M059J (cell line): ENCODE data around the gene STARD7. TPM values are rescaled to one million over a fixed set of nuclear protein-coding genes. Genes with fewer than 3 reads are reported as not detected.
A peak's percentile ranks its signal among the peaks of the same experiment; 100 is the strongest.
"Not testable (repeated sequence)": the region's sequence is repeated elsewhere in the genome, so short reads cannot be mapped to it uniquely, and the experiment has no call there.

ENCODE experiments used
- DNase-seq: peaks from one replicate; pipeline ENCODE4 v3.0.0-alpha.2; 2012; ENCODE audit warnings: low read depth
- total RNA-seq: library from RNA; depleted of rRNA; stranded (reverse); fragments of >200 nt; shearing (Covaris generic); gene quantifications from 2 replicates; pipeline ENCODE4 v1.2.3, GENCODE V29; 2014; rRNA removed

STARD7 gene, protein sequence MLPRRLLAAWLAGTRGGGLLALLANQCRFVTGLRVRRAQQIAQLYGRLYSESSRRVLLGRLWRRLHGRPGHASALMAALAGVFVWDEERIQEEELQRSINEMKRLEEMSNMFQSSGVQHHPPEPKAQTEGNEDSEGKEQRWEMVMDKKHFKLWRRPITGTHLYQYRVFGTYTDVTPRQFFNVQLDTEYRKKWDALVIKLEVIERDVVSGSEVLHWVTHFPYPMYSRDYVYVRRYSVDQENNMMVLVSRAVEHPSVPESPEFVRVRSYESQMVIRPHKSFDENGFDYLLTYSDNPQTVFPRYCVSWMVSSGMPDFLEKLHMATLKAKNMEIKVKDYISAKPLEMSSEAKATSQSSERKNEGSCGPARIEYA
- 134 and 160 TPM in 2 replicates for total RNA-seq

DNA sequence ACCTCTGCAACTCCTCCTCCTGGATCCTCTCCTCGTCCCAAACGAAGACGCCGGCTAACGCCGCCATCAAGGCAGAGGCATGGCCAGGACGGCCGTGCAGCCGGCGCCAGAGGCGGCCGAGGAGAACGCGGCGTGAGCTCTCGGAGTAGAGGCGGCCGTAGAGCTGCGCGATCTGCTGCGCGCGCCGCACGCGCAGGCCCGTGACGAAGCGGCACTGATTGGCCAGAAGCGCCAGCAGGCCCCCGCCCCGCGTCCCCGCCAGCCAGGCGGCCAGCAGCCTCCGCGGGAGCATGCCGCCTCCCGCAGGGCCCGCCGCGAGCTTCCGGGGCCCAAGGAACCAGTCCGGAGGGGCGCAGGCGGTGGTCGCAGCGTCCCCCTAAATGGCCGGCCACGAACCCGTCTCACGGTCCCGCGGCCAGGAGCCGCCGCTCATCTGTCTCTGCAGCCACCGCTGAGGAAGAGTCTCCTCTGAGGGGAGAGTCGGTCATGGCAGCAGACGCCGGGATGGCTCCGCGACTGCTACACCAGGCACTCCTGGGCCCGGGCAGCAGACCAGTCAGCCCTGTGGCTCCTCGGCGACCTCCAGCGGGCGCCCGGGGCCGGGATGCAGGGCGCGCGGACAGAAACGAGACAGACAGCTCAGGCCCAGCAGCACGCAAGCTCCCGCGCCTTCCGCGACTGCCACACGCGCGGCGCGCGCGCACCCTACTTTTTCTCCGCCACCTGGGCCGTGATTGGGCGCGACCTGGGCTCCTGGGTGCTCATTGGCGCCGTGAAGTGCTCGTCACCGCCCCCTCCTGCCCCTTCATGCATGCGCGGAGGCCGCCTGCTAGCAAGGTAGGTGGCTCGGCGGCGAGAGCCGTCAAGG lies at the start of gene STARD7:
Gene STARD7 (minus strand): TSS at position 685 of the 868 bp plus-strand sequence. CDS start 393 bp downstream, at position 292.
- DNase-seq, result peak; percentile 95

DNA sequence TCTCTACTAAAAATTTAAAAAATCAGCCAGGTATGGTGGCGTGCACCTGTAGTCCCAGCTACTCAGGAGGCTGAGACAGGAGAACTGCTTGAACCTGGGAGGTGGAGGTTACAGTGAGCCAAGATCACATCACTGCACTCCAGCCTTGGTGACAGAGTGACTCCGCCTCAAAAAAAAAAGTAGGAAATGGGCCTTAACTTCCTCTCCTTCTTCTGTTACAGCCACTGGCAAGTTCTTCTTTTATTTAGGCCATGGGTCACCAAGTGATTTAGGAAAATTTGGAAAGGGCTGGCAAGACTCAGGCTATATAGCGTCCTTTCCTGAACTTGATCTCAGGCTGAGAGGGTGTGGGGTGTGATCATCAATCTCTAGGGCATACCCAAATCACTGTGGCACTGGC lies 49.1 kb upstream of the STARD7 start:
- DNase-seq, result not testable (repeated sequence)

DNA sequence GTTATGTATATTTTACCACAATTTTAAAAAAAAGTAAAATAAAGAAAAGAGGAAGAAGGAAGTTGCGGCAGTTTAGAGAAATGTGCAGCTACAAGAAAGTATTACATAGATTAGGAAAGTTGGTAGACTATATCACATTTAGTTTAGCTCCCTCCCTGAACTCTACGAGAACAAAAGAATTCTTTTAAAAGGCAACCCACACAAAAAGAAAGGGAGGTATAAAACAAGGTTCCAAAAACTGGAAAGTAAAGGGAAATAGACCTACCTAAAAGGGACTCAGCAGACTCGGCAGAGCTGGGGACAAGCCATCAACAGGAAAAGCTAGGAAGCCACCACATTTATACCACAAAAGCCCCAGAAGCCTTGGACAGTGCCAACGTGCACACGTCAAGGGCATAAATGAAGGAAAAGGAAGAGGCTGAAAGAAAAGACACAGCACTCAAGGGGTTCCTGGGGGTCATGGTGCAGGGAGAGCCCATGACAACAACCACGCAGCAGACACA lies 48.0 kb upstream of the STARD7 start:
- no peak for DNase-seq

DNA sequence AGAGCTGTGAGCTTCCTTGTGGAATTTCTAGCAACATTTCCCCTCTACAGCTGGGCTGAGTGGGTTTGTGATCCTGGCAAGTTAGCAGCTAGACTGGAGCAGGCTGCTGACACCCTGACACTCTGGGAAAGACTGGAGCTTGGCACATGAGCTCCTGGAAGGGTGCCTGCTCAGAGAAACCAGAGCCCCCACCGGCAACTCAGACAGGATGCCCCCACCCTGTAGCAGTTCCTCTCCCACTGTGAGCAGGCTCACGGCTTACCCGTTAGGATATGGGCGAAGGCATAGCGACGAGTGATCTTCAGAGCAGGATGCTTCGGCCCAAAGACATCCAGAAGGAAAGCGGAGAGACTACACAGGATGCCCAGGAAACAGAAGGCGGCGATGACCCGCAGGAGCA lies 45.9 kb upstream of the STARD7 start:
- DNase-seq, result no peak

DNA sequence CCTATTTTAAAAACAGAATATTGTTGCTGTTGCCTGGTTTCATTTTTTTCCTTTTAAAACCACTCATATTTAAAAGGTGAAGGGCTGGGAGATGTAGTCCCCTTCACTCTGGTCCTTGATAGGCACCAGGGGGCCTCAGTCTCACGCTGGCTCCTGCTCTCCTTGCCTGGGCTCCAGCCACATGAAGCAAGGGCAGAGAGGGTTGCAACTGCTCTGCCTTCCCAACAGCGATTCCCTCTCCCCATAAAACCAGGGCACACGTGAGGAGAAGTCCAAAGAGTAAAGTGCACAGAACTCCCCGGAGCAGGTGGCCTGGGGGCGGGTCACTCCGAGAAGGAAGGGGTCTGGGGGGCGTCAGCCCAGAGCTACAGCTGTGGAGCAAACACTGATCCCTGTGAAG lies 44.4 kb upstream of the STARD7 start:
- no peak for DNase-seq

DNA sequence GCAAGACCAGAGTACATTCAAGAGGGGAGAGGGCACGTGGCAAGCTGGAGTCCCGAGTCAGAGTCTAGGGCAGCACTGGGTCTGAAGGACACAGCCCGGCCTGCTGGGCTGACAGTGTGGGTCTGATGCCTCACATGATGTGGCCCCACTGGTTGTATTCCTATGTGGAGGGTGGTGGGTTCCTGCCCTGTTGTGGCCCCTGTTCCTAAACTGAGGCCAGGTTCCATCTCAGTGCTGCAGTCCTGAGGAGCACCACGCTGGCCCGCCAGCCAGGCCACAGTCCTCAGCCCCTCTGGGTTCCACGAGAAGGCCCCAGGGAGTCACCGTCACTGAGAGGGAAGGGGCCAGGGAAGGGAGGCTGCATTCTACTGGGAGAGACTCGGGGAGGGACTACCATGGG lies 43.9 kb upstream of the STARD7 start:
- DNase-seq, result no peak

DNA sequence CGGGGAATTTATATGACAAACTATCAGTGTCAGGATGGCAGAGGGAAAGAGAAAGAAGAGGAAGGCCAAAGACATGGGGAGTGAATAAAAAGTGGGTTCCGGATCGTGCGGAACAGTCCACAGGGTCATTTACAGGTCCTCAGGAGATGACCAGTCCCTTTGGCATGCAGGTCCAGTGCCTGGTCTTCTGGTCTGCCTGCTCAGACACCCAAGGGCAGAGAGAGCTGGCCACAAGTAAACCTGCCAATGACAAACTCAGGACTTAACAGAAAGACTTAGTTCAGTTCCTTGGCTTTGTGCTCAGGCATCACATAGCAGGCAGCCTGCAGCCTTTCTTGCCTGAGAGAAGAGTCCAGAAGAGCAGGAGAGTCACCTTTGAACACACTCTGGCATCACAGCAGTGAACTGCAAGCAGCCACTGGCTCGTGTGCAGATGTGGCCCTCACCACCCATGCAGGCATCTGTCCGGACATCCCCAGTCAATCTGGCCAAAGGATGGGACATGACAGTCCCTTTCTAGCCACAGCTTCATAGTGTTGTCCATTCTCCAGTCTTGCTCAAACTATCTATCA lies 43.2 kb upstream of the STARD7 start:
- peak; percentile 98 for DNase-seq

DNA sequence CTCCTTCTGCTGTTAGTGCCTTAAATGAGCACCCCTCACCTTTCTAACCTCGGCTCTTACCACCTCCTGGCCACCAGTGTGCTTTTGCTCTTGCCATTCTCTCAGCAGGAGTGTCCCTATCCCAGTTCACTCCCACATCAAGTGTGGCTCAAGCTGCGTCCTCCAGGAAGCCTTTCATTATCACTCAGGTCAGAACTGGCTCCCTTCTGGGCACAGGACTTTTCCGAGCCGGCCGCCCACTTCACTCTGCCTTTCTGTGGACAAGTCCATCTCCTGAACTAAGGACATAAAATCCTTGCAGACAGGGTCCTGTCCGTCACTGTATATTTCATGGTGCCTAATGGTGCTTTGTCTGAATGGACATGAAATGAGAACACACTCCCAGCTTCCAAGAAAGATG lies 41.6 kb upstream of the STARD7 start:
- DNase-seq, result no peak

DNA sequence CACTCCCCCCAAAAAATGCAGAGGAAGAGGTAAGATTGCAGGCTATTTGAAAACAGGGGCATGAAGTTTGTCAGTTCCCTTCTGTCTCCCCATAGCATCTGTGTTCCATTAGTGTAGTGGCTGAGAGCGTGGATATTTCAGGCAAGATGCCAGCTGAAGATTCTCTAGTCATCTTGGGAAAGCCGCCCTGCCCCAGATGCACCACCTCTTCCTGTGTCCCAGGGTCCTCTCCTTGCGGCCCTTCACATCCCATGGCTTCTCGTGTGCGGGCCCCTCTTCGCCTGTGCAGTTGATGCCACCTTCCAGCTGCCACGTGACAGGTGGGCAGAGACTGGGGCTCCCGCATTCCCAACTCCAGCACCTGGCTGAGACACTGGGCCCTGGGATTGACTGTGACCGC lies 41.0 kb upstream of the STARD7 start:
- DNase-seq, result no peak

DNA sequence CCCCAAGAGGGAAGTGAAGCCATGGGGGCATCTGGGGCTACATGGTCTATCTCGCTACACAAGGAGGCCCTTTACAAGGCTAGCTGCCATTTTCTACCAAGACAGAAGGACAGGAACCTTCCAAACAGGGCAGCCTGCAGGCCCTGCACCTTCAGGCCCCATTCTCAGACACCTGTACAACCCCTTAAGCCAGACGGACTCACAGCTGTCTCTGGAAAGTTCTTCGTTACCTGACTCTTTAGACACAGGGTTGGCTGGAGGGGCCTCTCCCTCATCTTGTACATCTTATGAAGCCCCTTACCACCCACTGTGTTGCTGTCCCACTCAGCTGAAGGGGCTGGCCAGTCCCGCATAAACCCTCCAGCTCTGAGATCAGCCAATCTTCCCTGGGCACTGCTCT lies 40.0 kb upstream of the STARD7 start:
- no peak for DNase-seq

DNA sequence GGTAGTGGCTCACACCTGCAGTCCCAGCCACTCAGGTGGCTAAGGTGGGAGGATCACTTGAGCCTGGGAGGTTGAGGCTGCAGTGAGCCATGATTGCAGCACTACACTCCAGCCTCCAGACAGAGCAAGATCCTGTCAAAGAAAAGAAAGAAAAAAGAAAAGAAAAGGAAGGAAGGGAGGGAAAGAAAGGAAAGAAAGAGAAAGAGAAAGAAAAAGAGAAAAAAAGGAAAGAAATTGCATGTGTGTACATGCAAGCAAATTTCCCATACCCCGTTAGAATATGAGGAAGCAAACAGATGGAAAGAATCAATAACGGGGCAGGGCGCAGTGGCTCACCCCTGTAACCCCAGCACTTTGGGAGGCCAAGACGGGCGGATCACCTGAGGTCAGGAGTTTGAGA lies 39.3 kb upstream of the STARD7 start:
- DNase-seq, result no peak

DNA sequence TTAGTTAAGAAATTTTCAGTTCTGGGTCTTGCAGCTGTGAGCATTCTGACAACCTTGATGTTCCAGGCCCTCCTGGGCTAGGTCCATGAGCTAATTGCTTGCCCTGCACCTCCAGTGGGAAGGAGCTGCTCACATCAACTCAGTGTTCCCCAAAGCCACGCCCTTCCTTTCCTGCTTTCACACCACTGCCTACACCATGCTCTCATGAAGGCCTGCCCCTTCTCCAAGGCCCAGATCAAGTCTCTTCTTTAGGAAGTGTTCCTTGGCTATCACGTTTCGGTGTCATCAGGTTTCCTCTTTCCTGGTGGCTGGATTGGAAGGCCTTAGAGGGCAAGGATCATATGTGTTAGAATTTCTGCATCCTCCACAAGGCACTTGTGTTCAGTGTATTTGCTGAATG lies 38.4 kb upstream of the STARD7 start:
- no peak for DNase-seq

DNA sequence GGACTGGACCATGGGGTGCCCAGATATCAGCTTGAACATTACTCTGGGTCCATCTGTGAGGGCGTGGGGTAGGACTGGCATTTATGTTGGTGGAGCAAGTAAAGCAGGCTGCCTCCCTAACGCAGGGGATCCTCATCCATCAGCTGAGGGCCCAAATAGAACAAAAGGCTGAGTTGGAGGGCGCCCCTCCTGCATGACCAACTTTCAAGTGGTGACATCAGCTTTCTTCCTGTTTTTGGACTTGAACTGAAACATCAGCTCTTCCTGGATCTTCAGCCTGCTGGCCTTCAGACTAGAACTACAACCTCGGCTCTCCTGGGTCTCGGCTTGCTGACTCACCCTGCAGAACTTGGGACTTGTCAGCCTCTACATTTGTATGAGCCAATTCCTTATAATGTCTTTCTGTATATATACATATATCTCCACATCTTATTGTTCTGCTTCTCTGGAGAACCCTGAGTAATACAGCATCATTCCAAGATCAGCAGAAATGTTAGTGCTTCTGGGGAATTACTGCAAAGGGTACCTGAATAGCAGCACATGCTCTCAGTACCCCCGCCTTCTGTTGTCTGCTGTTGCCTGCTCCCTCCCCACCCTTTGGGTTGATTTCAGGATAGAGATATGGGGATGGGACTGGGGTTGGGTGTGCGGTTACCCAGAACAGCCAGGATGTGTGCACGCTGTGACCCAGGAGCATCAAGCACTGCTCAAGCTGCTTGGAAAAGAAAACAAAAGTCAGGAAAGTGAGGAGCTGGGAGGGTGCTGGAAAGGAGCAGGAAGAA lies 37.2 kb upstream of the STARD7 start:
- peak; percentile 25 for DNase-seq

DNA sequence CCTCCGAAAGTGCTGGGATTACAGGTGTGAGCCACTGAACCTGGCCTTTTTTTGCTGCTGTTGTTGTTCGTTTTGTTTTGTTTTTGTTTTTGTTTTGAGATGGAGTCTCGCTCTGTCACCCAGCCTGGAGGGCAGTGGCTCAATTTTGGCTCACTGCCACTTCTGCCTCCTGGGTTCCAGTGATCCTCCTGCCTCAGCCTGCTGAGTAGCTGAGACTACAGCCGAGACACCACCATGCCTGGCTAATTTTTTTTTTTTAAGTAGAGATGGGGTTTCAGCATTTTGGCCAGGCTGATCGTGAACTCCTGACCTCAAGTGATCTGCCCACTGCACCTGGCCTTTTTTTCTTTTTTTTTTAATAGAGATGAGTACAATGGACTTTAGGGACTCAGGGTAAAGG lies 35.2 kb upstream of the STARD7 start:
- no peak for DNase-seq

DNA sequence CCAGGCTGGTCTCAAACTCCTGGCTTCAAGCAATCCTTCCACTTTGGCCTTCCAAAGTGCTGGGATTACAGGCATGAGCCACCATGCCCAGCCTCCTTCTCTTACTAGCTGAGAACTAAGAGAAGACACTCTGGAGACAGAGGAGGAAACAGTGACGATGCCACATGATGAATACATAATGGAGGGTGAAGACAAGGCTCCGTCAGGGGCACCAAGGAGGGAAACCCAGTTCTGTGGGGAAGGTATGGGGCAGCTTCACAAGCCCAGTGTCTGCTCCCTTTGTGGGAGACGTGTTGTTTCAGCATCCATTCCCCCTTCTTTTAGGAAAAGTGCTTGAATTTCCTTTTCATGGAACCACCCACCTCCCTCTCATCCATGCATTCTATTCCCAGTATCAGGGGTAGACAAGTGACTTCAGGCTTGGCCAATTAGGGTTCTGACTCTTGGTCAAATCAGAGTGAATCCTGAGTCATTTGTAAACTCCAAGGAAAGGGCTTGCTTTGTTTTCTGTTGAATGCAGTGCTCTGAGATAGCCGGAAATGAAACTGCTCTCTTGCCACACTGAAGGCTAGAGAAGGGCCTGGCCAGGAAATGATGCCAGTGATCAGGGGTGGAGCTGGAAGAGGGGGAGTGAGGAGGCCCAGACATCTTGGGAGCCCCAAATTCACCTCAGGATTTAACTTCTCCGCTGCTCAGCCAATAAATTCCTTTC lies 33.4 kb upstream of the STARD7 start:
- DNase-seq, result peak; percentile 93

DNA sequence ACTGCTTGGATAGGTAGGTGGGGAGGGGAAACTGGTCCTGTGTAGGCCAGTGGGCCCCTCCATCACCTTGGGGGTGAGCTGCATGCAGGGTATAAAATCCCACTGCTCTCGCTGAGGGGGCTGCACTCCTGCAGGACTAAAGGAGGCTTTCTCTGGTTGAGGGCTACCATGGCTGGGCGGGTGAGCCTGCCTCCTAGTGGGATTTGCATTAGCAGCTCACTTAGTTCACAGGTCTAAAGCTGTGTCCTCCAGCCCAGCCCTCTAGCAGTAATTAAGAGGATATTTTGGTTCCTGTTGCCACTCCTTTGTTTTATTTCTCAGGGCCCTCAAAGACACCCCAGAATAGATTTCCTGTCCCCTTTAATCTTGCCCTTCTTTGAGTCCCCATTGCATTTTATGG lies 32.6 kb upstream of the STARD7 start:
- DNase-seq, result no peak

DNA sequence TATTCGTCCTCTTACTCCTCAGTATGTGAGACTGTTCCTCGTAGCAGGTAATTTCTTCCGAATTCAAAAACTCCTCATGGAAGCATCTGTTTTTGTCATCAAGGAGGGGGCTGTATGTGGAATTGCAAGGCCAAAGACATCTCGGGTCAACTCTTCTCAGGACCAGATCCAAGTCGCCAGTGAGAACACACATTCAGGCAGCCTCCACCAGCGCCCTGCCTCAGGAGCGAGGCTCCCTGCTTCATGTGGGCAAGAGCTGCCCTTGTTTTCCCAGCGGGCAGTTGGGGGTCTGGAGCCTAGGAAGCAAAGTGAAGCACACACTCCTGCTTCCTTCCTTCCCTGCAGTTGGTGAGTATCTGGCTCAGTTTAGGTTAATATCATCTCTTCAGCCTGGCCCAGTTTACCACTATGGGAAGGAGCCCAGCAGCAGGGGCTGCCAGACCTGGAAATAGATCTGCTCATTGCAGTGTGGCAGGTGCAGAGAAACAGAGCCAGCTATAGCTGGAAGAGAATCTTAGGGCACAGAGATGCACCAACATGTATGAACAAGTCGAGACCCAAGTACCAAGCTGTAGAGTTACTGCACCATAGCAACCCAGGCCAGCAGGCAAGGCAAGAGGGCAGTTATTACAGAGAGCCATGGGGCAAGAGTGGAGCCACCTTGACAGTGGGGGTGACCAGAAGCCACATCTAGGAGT lies 31.9 kb upstream of the STARD7 start:
- DNase-seq, result no peak

DNA sequence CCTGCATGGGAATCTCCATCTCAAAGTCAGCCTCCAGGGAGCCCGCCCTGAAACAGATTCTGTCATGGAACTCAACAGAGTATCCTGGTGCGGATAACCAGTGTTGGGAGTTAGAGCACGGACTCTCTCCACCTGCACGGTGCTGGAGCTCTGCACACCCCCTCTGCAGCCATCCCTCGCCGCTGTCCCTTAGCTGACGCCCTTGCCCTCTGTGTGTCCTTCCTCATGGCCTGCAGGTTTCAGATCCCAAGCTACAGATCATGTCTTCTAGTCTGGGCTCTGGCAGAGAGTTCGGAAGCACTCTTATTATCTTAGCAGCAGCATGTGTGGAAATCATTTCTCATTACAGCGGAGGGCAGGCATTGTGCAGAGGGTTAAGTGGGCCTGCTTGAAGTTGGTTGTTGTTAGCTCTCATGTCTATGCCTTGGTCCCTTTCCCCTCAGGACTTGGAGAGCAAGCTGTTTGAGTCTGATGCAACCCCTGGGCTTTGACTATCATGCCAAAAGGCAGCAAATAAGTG lies 31.2 kb upstream of the STARD7 start:
- no peak for DNase-seq

DNA sequence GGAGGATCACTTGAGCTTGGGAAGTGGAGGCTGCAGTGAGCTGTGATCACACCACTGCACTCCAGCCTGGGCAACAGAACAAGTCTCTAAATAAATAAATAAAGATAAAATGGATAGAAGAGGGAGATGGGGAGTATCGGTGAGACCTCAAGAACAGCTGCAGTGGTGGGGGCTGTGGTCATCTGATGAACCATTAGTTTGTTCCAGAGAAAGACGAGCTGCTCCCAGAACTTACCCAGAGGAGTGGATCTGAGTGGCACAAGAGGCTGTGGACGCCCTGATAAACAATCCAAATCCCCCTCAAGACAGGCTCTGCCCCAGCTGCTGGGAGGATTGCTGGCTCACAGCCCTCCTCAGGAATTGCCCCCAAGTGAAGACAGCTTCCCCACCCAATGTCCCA lies 30.5 kb upstream of the STARD7 start:
- DNase-seq, result no peak

DNA sequence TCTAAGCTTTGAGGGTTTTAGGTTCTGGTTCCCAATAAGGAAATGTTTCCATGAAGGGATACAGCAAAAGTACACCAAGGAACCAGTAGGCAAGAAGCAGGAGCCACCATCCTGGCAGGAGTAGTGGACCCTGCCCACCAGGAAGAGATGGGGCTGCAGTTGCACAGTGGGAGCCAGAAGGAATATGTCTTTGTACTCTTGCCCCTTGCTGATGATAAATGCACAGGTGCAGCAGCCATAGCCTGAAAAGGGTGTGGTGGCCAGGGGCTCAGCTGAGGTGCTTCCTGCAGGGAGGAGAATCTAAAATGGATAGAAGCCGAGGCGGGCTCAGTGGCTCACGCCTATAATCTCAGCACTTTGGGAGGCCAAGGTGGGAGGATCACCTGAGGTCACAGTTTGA lies 29.6 kb upstream of the STARD7 start:
- DNase-seq, result no peak
